ENCODE results near the gene THAP9.
"Not testable (repeated sequence)": the region's sequence is repeated elsewhere in the genome, so short reads cannot be mapped to it uniquely, and the experiment has no call there.

The THAP9 gene

GRCh38 chr4:82898322-82899243 lies 2.0 kb upstream of the THAP9 start:
- no peak for DNase-seq

GRCh38 chr4:82899374-82900065 lies 1.0 kb upstream of the THAP9 start:
- DNase-seq: no peak

- DNase-seq: no peak
Observed at GRCh38 chr4:82900066-82900410, 497 bp upstream of the THAP9 start.

GRCh38 chr4:82901183-82901718 lies 716 bp downstream of the THAP9 start:
- no peak for DNase-seq

GRCh38 chr4:82903737-82904136 lies 3.2 kb downstream of the THAP9 start:
- no peak for DNase-seq

GRCh38 chr4:82905205-82905604 lies 4.7 kb downstream of the THAP9 start:
- DNase-seq: no peak

GRCh38 chr4:82906469-82906868 lies 5.9 kb downstream of the THAP9 start:
- no peak for DNase-seq

GRCh38 chr4:82909326-82909725 lies 8.8 kb downstream of the THAP9 start:
- no peak for DNase-seq

- DNase-seq: no peak
Observed at GRCh38 chr4:82913305-82913704, 12.8 kb downstream of the THAP9 start.

GRCh38 chr4:82913968-82914367 lies 13.4 kb downstream of the THAP9 start:
- DNase-seq: not testable (repeated sequence)

GRCh38 chr4:82918091-82918490 lies 17.6 kb downstream of the THAP9 start:
- no peak for DNase-seq

GRCh38 chr4:82919386-82919785 lies 18.9 kb downstream of the THAP9 start:
- no peak for DNase-seq

- no peak for DNase-seq
Observed at GRCh38 chr4:82921795-82922194, 21.3 kb downstream of the THAP9 start.

GRCh38 chr4:82930848-82931755 lies 30.6 kb downstream of the THAP9 start:
- DNase-seq: no peak

- DNase-seq: no peak
Observed at GRCh38 chr4:82934441-82934840, 33.9 kb downstream of the THAP9 start.

GRCh38 chr4:82939414-82939813 lies 38.9 kb downstream of the THAP9 start:
- no peak for DNase-seq

- DNase-seq: no peak
Observed at GRCh38 chr4:82947498-82947897, 47.0 kb downstream of the THAP9 start.

- no peak for DNase-seq
Observed at GRCh38 chr4:82948647-82949204, 48.2 kb downstream of the THAP9 start.

- DNase-seq: no peak
Observed at GRCh38 chr4:82951196-82951595, 50.7 kb downstream of the THAP9 start.

- DNase-seq: no peak
Observed at GRCh38 chr4:82954212-82954611, 53.7 kb downstream of the THAP9 start.

GRCh38 chr4:82957045-82957444 lies 56.5 kb downstream of the THAP9 start:
- DNase-seq: no peak

- DNase-seq: no peak
Observed at GRCh38 chr4:82965763-82966162, 65.2 kb downstream of the THAP9 start.

GRCh38 chr4:82968972-82969371 lies 68.4 kb downstream of the THAP9 start:
- DNase-seq: no peak

All from stimulated activated CD4-positive, alpha-beta T cell treated with anti-CD3 and anti-CD28 coated beads, Interleukin-4, amount 100 ng/mL, for 1 hour (primary cell).